ENCODE measurements around the gene COL12A1.

The COL12A1 gene

GRCh38 chr6:75176076-75176582 lies 29.7 kb downstream of the COL12A1 start:
- DNase-seq = no peak

- no peak for DNase-seq
Observed at GRCh38 chr6:75171986-75172385, 33.9 kb downstream of the COL12A1 start.

DNA sequence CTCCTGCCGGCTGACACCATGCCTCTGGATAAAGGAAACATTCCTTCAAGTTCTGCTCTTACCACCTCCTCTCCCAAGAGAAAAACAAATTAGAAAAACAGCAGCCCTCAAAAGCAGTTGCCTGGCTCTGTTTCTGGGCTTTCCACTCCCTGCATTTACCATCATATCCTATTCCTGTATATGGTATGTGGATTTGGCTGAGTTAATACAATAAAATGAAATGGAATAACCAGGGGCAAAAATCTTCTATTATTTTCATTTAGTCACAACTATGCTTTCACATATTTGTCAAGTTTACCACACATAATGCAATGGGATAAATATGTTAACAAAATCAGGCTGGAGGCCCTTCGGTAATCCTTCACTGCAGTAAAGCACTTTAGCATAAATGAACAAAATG lies 34.3 kb downstream of the COL12A1 start:
- DNase-seq = no peak

DNA sequence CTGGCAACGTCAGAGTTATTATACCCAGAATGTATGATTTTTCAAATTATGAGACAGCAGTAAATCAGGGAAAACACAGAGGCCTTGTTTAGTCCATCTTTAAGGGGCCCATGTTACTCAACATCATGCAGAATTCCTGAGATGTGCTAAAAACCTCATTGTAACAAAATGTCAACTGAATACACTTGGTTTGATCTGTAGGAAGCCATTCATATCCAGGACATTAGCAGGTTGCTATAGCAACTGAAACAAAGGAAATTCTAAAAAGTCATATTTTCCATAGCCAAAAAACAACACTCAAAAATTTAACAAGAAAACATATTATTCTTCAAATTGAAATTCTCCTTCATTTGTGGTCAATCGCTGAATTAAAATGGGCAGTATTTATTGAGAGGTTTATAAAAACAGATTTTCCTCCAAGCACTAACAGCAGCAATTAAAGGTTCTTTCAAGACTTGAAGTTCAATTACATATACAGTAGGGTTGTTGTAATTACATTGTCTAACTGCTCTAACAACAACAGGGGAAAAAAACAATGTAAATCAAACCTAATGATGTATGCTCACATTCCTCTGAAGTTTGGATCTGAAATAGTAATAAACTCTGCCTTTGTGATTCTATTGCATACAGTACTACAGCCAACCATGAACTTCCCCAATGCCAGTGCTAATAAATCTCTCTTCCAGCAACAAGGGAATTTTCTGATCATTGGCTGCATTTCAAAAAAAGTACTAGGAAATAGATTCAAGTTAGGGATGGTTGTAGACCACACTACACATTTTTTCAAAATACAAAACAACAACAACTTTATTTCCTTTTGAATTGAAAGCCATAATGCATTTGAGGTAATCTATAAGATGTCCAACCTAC lies 34.9 kb downstream of the COL12A1 start:
- DNase-seq = no peak

- DNase-seq = no peak
Observed at GRCh38 chr6:75169689-75170586, 35.9 kb downstream of the COL12A1 start.

DNA sequence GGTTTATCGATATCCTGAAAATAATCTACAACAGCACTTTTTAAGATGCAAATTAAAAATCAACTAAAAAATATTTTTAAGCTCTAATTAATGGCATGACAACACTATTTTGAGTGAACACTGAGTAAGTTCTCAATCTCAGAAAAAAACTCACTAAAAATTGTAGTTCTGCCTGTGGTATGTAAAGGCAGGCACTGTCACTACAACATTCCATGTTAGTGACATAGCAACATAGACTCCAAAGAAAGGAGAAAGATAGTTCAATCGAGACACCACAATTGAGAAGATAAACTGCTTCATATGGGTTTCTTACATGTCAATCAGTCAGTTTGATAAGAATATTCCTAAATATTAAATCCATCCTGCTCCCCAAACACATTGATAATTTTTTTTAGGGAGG lies 38.0 kb downstream of the COL12A1 start:
- no peak for DNase-seq

GRCh38 chr6:75167325-75167724 lies 38.5 kb downstream of the COL12A1 start:
- no peak for DNase-seq

DNA sequence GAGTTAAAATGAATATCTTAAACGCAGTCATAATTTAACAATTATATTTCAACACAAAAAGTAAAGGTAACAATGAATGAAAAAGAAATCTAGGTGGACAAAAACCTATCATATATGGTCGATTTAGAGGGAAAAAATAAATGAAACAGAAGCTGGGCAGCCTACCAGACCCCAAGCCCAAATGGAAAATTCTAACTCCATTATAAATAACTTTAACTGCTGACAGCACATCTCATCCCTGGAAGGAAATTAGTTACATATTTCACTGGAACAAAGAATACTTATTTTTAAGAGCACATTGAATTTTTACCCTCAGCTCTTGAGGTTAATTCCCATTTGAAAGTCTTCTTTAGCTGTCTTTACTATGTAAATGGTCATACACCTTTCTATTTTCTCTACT lies 39.1 kb downstream of the COL12A1 start:
- DNase-seq = no peak

- no peak for DNase-seq
Observed at GRCh38 chr6:75166236-75166635, 39.6 kb downstream of the COL12A1 start.

- no peak for DNase-seq
Observed at GRCh38 chr6:75158176-75158575, 47.7 kb downstream of the COL12A1 start.

DNA sequence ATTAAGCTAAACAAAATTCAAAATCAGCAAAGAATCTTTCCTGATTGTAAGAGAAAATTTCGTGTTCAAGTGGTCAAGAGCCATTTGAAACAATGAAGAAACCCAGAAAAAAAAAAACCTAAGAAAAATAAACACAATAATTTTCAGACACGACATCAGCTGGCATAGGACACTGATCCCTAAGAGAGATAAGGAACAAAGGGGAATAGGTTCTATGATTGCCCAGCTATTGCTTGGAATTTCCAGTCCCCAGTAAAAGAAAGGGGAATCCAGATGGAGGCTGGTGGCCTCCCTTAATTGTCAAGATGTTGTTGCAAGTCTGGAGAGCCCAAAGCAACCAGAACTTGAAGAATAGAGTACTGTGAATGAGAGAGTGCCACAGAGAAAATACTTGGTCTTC lies 48.5 kb downstream of the COL12A1 start:
- DNase-seq = no peak

DNA sequence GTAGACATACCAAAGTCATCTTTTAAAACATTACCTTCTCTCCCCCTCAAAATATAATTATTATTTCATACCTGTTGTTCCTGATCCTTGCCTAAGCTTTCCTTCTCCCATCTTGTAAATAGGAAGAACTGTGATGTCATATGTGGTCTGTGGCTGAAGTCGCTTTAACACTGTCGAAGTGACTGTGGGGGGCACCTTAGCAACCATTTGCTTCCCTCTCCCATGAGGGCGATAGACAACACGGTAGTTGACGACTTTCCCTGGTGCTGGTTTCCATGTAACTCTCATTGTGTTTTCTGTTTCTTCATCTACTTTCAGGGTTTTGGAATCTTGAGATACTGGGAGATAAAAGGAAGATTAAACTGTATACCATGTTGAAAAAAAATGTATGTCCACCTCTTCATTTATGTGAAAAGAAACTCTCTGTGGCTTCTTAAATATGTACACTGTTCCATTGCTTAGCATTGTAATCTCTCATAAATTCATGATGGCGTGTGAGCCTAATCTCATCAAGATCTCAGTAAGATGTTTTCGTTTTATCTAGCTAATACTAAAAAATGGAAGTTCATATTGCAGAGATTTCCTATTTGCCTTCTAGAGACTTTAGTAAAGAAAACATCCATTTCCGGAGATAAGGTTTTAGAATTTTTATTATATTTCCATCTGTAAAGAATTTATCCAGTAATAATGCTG lies 49.5 kb downstream of the COL12A1 start:
- no peak for DNase-seq

DNA sequence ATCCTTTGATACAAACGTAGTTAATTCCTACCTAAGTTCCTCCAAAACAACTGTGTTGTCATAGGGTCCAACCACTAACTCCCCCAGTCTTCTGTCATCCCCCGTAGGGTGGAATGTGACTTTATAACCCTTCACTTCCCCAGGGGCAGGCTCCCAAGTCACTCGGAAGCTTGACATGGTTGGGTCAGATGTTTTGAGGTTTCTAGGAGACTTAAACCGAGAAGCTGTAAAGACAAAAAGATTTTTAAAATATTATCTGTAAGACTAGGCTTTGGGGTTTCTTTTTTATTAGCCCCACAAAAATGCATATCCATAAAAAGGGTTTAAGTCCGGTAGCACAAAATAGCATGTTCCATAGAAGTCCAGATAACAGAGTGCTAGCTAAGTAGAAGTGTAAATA lies 50.2 kb downstream of the COL12A1 start:
- no peak for DNase-seq

- no peak for DNase-seq
Observed at GRCh38 chr6:75154973-75155372, 50.9 kb downstream of the COL12A1 start.

- DNase-seq = no peak
Observed at GRCh38 chr6:75150685-75151412, 55.0 kb downstream of the COL12A1 start.

DNA sequence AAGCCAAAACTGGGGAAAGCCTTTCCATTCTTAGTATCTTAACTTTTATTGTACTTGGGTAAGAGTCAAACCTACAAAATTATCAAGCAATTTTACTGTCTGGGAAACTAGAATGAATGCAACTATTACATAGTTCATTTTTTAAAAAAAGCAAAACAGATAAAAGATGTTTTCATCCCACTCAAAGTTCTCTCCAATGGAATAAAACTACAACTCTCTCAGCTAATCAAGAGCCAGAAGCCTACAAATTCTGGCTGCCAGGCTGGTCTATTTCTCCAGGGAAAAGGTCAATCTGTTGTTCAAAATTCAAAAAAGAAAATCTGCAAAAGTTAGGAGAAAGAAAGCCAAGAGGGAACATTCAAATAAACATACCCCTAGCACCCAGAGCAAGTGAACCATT lies 56.2 kb downstream of the COL12A1 start:
- DNase-seq = no peak

GRCh38 chr6:75149240-75149639 lies 56.6 kb downstream of the COL12A1 start:
- DNase-seq = peak in 1 of 2 donors; percentile 14

DNA sequence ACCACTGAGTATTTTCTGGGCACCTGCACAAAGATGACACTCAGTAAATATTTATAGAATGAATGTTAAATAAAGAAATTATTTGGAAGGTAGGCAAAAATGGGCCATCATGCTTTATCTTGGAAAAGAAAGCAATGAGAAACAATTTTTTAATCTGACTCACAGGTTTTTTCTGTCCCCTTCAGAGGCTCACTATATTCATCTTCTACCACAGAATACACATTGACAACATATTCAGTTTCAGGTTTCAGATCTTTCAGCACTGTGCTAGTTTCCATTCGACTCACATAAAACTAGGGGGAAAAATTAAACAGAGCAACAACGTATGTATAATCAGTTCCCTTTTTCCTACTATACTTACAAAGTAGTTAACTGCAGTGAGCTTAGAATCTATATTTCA lies 58.3 kb downstream of the COL12A1 start:
- no peak for DNase-seq

DNA sequence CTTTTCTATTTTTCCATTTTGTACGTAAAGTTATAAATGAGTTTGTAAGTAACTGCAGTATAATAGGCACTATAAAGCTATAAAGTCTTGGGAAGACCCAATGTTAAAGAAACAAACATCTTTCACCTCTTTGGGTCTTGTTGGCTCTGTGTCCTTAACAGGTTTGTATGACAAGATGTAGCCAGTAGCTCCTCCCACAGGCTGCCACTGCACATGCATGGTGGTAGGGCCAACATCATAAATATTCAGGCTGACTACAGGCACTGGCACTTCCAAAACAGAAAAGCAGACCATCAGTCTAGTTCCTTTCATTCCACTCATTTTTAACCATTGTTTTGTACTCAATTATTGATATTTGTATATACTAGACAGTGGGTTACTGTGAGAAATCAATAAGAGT lies 59.9 kb downstream of the COL12A1 start:
- DNase-seq = no peak

DNA sequence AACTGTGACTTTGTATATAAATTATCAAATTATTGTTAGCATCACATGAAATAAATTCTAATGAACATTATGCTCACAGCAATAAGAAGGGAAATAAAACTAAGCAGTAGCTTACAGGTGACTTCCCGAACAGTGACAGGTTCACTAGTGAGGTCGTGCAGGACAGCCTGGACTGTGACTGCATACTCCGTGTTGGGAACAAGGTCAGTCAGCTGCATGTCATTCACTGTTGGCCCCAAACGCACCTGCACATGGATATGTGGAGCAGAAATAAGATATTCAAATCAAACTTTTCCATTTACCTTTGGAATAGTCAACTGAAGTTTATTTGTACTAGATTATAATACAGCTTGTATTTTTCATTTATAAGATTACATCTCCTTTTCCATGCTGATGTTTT lies 60.6 kb downstream of the COL12A1 start:
- DNase-seq = no peak

GRCh38 chr6:75144386-75144785 lies 61.5 kb downstream of the COL12A1 start:
- no peak for DNase-seq

- no peak for DNase-seq
Observed at GRCh38 chr6:75143191-75143590, 62.7 kb downstream of the COL12A1 start.
